GM12878 (cell line): ENCODE measurements around the gene SNX10. TPM values are rescaled to one million over a fixed set of nuclear protein-coding genes. Genes with fewer than 3 reads are reported as not detected.

Experiments used
- ATAC-seq: fragments of 200-7000 bp; cut with Tn5 transposase; 3 replicates; pipeline ENCODE4 v1.9.1; 2020; ENCODE audit warnings: mild to moderate bottlenecking, moderate library complexity
- BruUV-seq: library from RNA; stranded (reverse); fragments of 400-500 nt; replicated peaks from 2 replicates; lab custom pipeline; 2021; lab: Mats Ljungman, UMichigan
- CTCF ChIA-PET: fragments of 300-600 bp; sonication (Branson Sonifier 250); formaldehyde crosslinking; extraction: SDS; loops from one replicate; lab custom pipeline; 2021; ENCODE audit warnings: inconsistent platforms; lab: Yijun Ruan, JAX
- POLR2A ChIA-PET: fragments of 350-600 bp; formaldehyde crosslinking; extraction: SDS; loops from one replicate; lab custom pipeline; 2021; ENCODE audit warnings: inconsistent platforms; lab: Charles Lee
- RAD21 ChIA-PET: fragments of 300-600 bp; sonication (Branson Sonifier 250); formaldehyde crosslinking; loops from one replicate; lab custom pipeline; 2023; ENCODE audit warnings: antibody characterized with exemption; ENCODE audit not compliant: unreplicated experiment; lab: Charles Lee
- SMC1A ChIA-PET: fragments of 300-600 bp; sonication (Branson Sonifier 250); formaldehyde crosslinking; loops from one replicate; lab custom pipeline; 2023; ENCODE audit not compliant: unreplicated experiment, uncharacterized antibody; lab: Charles Lee
- DNase-seq: peaks from one replicate; pipeline ENCODE4 v3.0.0-alpha.2; 2011; ENCODE audit warnings: low read depth, low spot score
- FAIRE-seq: peaks from 3 replicates; lab custom pipeline; 2011; peaks lifted over from hg19 to GRCh38; lab: Jason Lieb, UNC
- H2AFZ ChIP-seq: 2 replicates; pipeline ENCODE4 v1.6.0; 2011; ENCODE audit warnings: low read depth, low read length, control low read depth; ENCODE audit not compliant: control insufficient read depth
- H3K27ac ChIP-seq: 2 replicates; pipeline ENCODE4 v1.5.1; 2011; ENCODE audit warnings: control low read depth; ENCODE audit not compliant: control insufficient read depth, insufficient read depth
- H3K27me3 ChIP-seq, 2 experiments: replicated peaks in 1 of 2; 2 replicates each; pipeline versions ENCODE4 v1.6.0 to v1.6.1; 2011; ENCODE audit warnings: low read length in 1 of 2; ENCODE audit not compliant: control insufficient read depth in 2 of 2, insufficient read depth in 2 of 2
- H3K36me3 ChIP-seq, 2 experiments: 2 replicates each; pipeline ENCODE4 v1.5.1; 2011; ENCODE audit warnings: low read length in 1 of 2; ENCODE audit not compliant: control insufficient read depth in 2 of 2, insufficient read depth in 2 of 2
- H3K4me1 ChIP-seq: 2 replicates; pipeline ENCODE4 v1.6.1; 2011; ENCODE audit warnings: mild to moderate bottlenecking, low read length, moderate library complexity, mixed read lengths; ENCODE audit not compliant: control insufficient read depth, insufficient read depth
- H3K4me2 ChIP-seq: 2 replicates; pipeline ENCODE4 v1.6.0; 2011; ENCODE audit warnings: control low read depth; ENCODE audit not compliant: control insufficient read depth, insufficient read depth
- H3K4me3 ChIP-seq: fragments of 200-600 bp; sonication (generic); 2 replicates; pipeline ENCODE4 v1.5.1; 2016
- H3K79me2 ChIP-seq: 2 replicates; pipeline ENCODE4 v1.6.0; 2011; ENCODE audit warnings: low read length; ENCODE audit not compliant: control insufficient read depth, insufficient read depth
- H3K9ac ChIP-seq: 2 replicates; pipeline ENCODE4 v1.8.0; 2011; ENCODE audit warnings: low read length, control low read depth, mixed read lengths; ENCODE audit not compliant: control insufficient read depth, insufficient read depth
- H3K9me3 ChIP-seq: replicated peaks from 3 replicates; pipeline ENCODE4 v1.5.1; 2011; ENCODE audit warnings: mild to moderate bottlenecking, low read length; ENCODE audit not compliant: control insufficient read depth, insufficient read depth
- H4K20me1 ChIP-seq: 2 replicates; pipeline ENCODE4 v1.6.0; 2011; ENCODE audit not compliant: control insufficient read depth, insufficient read depth
- EZH2 ChIP-seq: IDR thresholded peaks from 2 replicates; pipeline ENCODE4 v1.6.1; 2012; ENCODE audit warnings: low read depth, mild to moderate bottlenecking, control low read depth, inconsistent platforms, low read length, borderline replicate concordance; ENCODE audit not compliant: control insufficient read depth
- FOXM1 ChIP-seq: IDR thresholded peaks from 2 replicates; pipeline ENCODE4 v1.6.1; 2012; ENCODE audit warnings: low read depth, mild to moderate bottlenecking, inconsistent platforms, low read length, moderate library complexity
- HSF1 ChIP-seq: fragments of 150-350 bp; IDR thresholded peaks from 2 replicates; pipeline ENCODE4 v1.6.1; 2014; ENCODE audit warnings: mild to moderate bottlenecking, low read depth, low read length
- JUNB ChIP-seq: IDR thresholded peaks from 2 replicates; pipeline ENCODE4 v1.6.1; 2016; ENCODE audit warnings: antibody characterized with exemption, mild to moderate bottlenecking
- NFIC ChIP-seq: IDR thresholded peaks from 2 replicates; pipeline ENCODE4 v1.6.1; 2012; ENCODE audit warnings: low read depth, mild to moderate bottlenecking, inconsistent platforms, low read length, moderate library complexity
- NFYB ChIP-seq: IDR thresholded peaks from 2 replicates; pipeline ENCODE4 v1.6.1; 2011; ENCODE audit warnings: low read depth, mild to moderate bottlenecking, low read length, improper control_type of control experiment, moderate library complexity; ENCODE audit not compliant: insufficient read depth
- NR2C2 ChIP-seq: IDR thresholded peaks from 2 replicates; pipeline ENCODE4 v1.6.1; 2011; ENCODE audit warnings: borderline replicate concordance, low read depth; ENCODE audit not compliant: control insufficient read depth, insufficient read length
- PAX5 ChIP-seq: IDR thresholded peaks from 2 replicates; pipeline ENCODE4 v1.6.1; 2011; ENCODE audit warnings: low read depth, low read length, borderline replicate concordance
- SMC3 ChIP-seq: IDR thresholded peaks from 2 replicates; pipeline ENCODE4 v1.6.1; 2011; ENCODE audit warnings: low read length, improper control_type of control experiment, borderline replicate concordance
- USF2 ChIP-seq: IDR thresholded peaks from 2 replicates; pipeline ENCODE4 v1.6.1; 2011; ENCODE audit warnings: low read depth, low read length, improper control_type of control experiment, borderline replicate concordance
- WGBS: methylation state at CpG from one replicate; pipeline ENCODE4 v1.1.6; 2016; ENCODE audit warnings: low lambda C conversion rate; ENCODE audit not compliant: insufficient replicate concordance, insufficient coverage; ENCODE audit errors: missing lambda C conversion rate; 5-methylcytosine and 5-hydroxymethylcytosine counted together
- in situ Hi-C: fragments of 300-500 bp; cut with MboI; formaldehyde crosslinking; loops from 9 replicates; pipeline ENCODE4 v1.14.3; 2018; ENCODE audit warnings: mixed read lengths
- intact Hi-C: fragments of 100-400 bp; cut with micrococcal nuclease; formaldehyde crosslinking; loops from one replicate; pipeline ENCODE4 v1.14.2; 2022; ENCODE audit not compliant: unreplicated experiment
- polyA plus RNA-seq, 11 experiments: library from polyadenylated mRNA; depleted of rRNA in 4 of 11; unstranded in 6 of 11; stranded (reverse) in 5 of 11; fragments of >200 nt; fragmentation: Nextera tagmentation in 4 of 11; fragmentation: Illumina TruSeq in 1 of 11; extraction: Ambion mirVana in 4 of 11; extraction: Trizol in 1 of 11; gene quantifications; 1 replicate in 1 of 11; 2 replicates in 10 of 11; pipeline versions ENCODE4 v1.2.1 to v1.2.3, GENCODE V29; 2011 to 2016; ENCODE audit warnings: inconsistent platforms in 2 of 11, missing spikeins in 2 of 11, low read depth in 1 of 11
- total RNA-seq, 4 experiments: library from RNA; depleted of rRNA in 3 of 4; stranded (reverse); fragments of >200 nt in 3 of 4; fragmentation: Illumina TruSeq in 1 of 4; extraction: Trizol in 1 of 4; gene quantifications; 2 replicates each; pipeline versions ENCODE4 v1.2.1 to v1.2.3, GENCODE V29; 2013 to 2021
- TF ChIP-seq, protein P1 (sequence below), 3 experiments: IDR thresholded peaks in 2 of 3; conservative IDR thresholded peaks in 1 of 3; 2 replicates each; pipeline ENCODE4 v1.5.1; 2011; ENCODE audit warnings: low read depth in 3 of 3, low read length in 3 of 3, mild to moderate bottlenecking in 3 of 3, control low read depth in 2 of 3, moderate library complexity in 2 of 3, inconsistent platforms in 1 of 3, mixed read lengths in 1 of 3; ENCODE audit not compliant: control insufficient read depth in 2 of 3, insufficient read depth in 1 of 3; ENCODE audit errors: extremely low read depth in 1 of 3
- TF ChIP-seq, protein P2 (sequence below): IDR thresholded peaks from 2 replicates; pipeline ENCODE4 v1.6.1; 2012; ENCODE audit warnings: low read depth, low read length, improper control_type of control experiment

Gene SNX10
- total and polyA plus RNA-seq, 10 of the 15 experiments (the other 5 are each of a cell fraction or from before 2014, with no cell fraction given), result 22.0 to 56.2 (median 30.1) TPM

DNA sequence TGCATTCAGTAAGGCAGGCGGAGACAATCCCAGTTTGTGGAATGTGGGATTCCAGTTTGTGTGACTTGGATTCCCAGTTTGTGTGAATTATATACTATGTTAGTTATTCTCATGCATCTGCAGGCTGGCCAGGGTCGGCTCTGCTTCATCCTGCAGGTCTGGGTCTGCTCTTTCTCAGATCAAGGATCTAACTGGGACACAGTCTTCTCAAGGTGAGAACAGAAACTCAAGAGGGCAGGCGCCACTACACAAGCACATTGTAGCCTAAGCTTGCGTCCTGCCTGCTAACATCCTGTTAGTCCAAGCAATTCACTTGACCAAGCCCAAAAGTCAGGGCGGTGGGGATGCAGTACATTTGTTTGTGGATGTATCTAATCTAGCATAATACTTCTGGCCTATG is 131.1 kb downstream of the SNX10 start:
- no peaks in the 10 kb centered on the region for H3K36me3 ChIP-seq
- DNase-seq (no peak), FAIRE-seq (no peak), ATAC-seq (no peak)
- RAD21 ChIA-PET, result no interaction called here
- no peaks in the 10 kb centered on the region; a peak in 1 of 4 replicates for H3K27me3 ChIP-seq
- in situ Hi-C loops, result no loop called here
- no TSS peak for BruUV-seq
- 34% methylated on average over 5 of the region's 5 CpGs for WGBS
- POLR2A ChIA-PET, result no interaction called here
- CTCF ChIA-PET, result no interaction called here
- no peak overlapping the region for H3K9ac ChIP-seq
- no peaks in the 10 kb centered on the region for H4K20me1 ChIP-seq
- no peaks in the 10 kb centered on the region for H3K4me1 ChIP-seq
- intact Hi-C loops, result no loop called here
- no peak overlapping the region for H3K4me2 ChIP-seq
- TF ChIP-seq NFIC, result no peak
- TF ChIP-seq, all 136 proteins: peak for 0
- Histone ChIP-seq H3K27ac (no peak overlapping the region), H2AFZ (no peak overlapping the region), H3K4me3 (no peak overlapping the region), H3K9me3 (no peaks in the 10 kb centered on the region), H3K79me2 (no peaks in the 10 kb centered on the region)
- SMC1A ChIA-PET, result no interaction called here

GRCh38 chr7:26423436-26423835 is 131.8 kb downstream of the SNX10 start:
- no peaks in the 10 kb centered on the region for H3K79me2 ChIP-seq
- ChIA-PET CTCF (interaction anchor here (0.7 kb wide), 1 partner anchor 739 kb away, joined by 3 read pairs; no protein-coding TSS in a partner anchor), SMC1A (no interaction called here), RAD21 (no interaction called here), POLR2A (no interaction called here)
- ATAC-seq (no peak), DNase-seq (no peak), FAIRE-seq (no peak)
- BruUV-seq, result no TSS peak
- no peaks in the 10 kb centered on the region for H3K4me1 ChIP-seq
- H2AFZ ChIP-seq, result no peak overlapping the region
- H4K20me1 ChIP-seq, result no peaks in the 10 kb centered on the region
- H3K4me2 ChIP-seq, result no peak overlapping the region
- H3K36me3 ChIP-seq, result no peaks in the 10 kb centered on the region
- H3K27ac ChIP-seq, result no peak overlapping the region
- 0% methylated on average over 1 of the region's 1 CpG for WGBS
- no peaks in the 10 kb centered on the region; a peak in 1 of 4 replicates for H3K27me3 ChIP-seq
- no peaks in the 10 kb centered on the region for H3K9me3 ChIP-seq
- intact Hi-C loops (no loop called here), in situ Hi-C loops (no loop called here)
- no peak overlapping the region for H3K9ac ChIP-seq
- H3K4me3 ChIP-seq, result no peak overlapping the region
- no peak for TF ChIP-seq HSF1
- TF ChIP-seq, protein P1, sequence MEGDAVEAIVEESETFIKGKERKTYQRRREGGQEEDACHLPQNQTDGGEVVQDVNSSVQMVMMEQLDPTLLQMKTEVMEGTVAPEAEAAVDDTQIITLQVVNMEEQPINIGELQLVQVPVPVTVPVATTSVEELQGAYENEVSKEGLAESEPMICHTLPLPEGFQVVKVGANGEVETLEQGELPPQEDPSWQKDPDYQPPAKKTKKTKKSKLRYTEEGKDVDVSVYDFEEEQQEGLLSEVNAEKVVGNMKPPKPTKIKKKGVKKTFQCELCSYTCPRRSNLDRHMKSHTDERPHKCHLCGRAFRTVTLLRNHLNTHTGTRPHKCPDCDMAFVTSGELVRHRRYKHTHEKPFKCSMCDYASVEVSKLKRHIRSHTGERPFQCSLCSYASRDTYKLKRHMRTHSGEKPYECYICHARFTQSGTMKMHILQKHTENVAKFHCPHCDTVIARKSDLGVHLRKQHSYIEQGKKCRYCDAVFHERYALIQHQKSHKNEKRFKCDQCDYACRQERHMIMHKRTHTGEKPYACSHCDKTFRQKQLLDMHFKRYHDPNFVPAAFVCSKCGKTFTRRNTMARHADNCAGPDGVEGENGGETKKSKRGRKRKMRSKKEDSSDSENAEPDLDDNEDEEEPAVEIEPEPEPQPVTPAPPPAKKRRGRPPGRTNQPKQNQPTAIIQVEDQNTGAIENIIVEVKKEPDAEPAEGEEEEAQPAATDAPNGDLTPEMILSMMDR (IDR thresholded peaks at IDR 0.05 in 2 of 3, conservative IDR thresholded peaks at IDR 0.05 in 1 of 3; ENCODE audit: control insufficient read depth in 2 of 3, extremely low read depth in 1 of 3, insufficient read depth in 1 of 3, low read depth in 3 of 3, low read length in 3 of 3), result no peak
- no peak for TF ChIP-seq FOXM1
- TF ChIP-seq, protein P2, sequence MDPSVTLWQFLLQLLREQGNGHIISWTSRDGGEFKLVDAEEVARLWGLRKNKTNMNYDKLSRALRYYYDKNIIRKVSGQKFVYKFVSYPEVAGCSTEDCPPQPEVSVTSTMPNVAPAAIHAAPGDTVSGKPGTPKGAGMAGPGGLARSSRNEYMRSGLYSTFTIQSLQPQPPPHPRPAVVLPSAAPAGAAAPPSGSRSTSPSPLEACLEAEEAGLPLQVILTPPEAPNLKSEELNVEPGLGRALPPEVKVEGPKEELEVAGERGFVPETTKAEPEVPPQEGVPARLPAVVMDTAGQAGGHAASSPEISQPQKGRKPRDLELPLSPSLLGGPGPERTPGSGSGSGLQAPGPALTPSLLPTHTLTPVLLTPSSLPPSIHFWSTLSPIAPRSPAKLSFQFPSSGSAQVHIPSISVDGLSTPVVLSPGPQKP, result no peak
- TF ChIP-seq JUNB, result no peak
- TF ChIP-seq PAX5, result no peak
- TF ChIP-seq USF2, result no peak
- TF ChIP-seq EZH2, result no peak
- no peak for TF ChIP-seq NR2C2
- TF ChIP-seq SMC3, result no peak
- TF ChIP-seq NFYB, result no peak
